HG03354 (cell line): ENCODE data around the gene ALKBH3.

Experiments used
- ATAC-seq: cut with Tn5 transposase; IDR thresholded peaks from one replicate; pipeline ENCODE4 v1.9.1; 2021; ENCODE audit warnings: mild to moderate bottlenecking; ENCODE audit not compliant: unreplicated experiment, poor library complexity, severe bottlenecking

Gene ALKBH3

GRCh38 chr11:43879789-43880639, 617 bp upstream of the ALKBH3 start:
- no peak for ATAC-seq

DNA sequence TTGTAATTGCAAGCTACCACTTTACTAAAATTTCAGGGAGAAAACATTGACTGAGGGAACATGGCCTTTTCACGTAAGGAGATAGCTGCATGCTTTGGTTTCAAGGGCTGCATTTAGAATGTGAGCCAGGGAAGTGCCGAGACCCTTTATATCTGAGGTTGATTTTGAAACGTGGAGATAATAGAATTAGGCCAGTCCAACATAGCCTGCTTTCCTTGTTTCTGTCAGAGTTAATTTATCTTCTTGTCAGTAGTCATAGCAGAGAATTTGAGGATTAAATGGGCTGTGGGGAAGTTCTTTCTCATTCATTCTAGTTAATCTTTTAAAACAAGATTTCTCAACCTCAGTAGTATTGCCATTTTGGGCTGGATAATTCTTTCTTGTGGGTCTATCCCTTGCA, 12.2 kb downstream of the ALKBH3 start:
- ATAC-seq = no peak

DNA sequence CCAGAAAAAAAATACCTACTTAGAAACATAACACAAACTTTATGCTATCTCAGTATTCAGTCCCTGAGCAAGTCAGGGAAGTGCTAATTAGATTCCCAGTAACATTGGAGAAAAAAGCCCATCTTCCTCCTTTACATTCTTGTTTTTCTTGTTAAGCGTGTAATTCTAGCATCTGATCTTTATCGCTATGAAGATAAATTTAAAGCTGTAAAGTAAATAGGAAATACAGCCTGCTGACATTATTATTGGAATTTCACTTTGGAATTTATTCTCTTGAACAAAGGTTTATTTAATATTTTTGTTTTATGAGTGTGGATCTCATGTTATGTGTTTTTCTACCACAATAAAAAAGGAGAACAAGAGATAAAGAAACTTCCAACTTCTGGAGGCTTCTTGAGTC, 13.9 kb downstream of the ALKBH3 start:
- no peak for ATAC-seq

- no peak for ATAC-seq
These were observed 15.0 kb downstream of the ALKBH3 start for GRCh38 chr11:43895601-43896000.

DNA sequence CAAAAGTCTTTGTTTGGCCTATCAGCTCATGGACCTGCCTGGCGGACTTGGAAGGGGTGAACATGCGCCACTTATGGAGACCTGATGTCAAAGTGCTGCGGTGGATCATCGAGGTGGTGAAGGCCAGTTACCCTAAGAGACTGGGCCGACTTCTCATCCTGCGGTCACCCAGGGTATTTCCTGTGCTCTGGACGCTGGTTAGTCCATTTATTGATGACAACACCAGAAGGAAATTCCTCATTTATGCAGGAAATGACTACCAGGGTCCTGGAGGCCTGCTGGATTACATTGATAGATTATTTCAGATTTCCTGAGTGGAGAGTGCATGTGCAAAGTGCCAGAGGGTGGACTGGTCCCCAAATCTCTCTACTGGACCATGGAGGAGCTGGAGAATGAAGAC, 17.9 kb downstream of the ALKBH3 start:
- no peak for ATAC-seq

DNA sequence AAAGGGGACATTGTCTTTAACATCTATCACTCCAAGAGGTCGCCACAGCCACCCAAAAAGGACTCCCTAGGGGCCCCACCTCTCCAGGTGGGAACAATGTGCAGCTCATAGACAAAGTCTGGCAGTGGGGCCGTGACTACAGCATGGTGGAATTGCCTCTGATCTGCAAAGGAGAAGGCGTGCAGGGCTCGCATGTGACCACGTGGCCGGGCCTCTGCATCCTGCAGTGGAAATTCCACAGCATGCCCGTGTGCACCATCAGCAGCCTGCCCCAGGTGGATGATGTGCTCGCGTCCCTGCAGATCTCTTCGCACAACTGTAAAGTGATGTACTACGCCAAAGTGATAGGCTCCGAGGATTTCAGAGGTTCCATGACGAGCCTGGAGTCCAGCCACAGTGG, 18.5 kb downstream of the ALKBH3 start:
- no peak for ATAC-seq

DNA sequence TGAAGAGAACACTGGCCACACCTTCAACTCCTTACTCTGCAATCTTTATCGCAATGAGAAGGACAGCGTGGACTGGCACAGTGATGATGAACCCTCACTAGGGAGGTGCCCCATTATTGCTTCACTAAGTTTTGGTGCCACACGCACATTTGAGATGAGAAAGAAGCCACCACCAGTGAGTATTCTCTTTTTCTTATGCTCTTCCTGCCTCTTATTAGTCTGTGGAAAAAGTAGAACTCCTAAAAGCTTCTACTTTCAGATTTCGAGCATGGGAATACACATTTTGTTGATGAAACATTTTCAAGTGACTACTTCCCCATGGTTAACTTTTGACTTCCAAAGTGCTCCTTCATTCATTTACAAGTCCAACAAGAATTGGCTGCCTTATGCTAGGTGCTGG, 20.9 kb downstream of the ALKBH3 start:
- no peak for ATAC-seq

DNA sequence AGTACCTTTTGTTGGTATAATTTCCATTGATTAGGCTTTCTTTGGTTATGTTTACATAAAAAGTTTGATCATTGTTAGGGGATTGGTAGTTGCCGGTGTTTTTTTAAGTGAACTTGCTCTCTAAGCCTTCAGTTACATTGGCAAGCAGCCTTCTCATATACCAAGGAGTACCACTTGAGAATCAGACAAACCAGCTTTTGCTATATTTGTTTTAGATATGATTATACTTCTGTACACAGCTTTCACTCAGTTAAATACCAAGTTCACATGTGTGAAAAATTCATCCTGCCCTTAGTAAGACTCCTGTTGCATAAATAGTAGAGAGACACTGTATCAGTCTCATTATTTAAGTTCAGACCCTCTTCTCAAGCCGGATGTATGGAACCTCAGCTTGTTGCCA, 22.4 kb downstream of the ALKBH3 start:
- ATAC-seq = no peak

DNA sequence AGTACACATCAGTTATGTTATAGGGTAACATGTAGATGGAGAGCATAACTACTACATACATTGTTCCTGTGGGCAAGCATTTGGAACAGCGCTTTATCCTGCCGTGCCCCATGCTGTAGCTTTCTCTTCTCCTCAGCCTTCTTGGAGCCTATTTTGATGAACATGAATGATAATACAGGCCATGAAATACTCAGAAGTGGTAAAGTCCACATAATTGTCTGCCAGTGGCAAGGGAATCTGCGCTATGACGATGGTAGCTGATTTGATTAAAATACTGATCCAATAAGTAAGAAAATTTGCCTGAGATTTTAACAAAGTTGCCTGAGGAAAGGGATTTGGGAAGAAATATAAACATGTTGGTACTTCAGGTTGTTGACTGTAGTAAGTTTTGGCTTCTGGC, 23.3 kb downstream of the ALKBH3 start:
- ATAC-seq = no peak

DNA sequence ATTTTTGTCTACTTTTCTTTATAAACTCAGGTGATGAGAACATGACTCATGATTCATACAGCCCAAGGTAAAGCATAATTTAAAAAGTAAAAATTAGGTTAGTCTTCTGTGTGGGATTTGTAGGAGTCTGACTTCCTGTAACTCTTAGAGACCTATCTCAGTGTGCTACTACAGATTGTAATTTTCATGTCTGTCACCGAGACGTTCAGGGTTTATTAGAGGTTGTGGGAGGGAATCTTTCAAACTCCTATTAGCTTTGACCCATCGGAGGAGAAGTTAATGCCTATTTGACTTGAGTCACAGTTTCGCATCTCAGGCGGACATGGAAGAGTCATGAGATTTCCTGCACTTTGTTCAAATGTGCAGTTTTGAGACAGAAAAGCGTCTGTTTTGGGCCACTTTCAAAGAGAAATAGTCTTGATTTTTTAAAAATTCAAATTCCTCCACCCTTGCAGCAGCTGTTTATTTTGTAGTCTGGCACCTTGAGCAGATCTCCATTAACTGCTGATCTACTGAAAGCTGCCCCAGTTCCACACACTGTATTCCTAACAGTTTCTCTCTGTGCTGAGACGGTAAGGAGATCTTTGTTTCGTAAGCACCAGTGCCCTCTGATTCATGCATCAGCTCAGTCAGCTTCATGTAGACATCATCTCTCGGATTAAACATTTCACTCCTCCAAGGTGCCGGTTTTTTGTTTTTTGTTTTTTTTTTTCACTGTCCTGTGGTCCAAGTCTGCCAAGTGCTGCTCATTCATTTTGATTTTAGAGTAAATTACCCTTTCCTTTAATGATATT, 24.3 kb downstream of the ALKBH3 start:
- ATAC-seq = no peak

DNA sequence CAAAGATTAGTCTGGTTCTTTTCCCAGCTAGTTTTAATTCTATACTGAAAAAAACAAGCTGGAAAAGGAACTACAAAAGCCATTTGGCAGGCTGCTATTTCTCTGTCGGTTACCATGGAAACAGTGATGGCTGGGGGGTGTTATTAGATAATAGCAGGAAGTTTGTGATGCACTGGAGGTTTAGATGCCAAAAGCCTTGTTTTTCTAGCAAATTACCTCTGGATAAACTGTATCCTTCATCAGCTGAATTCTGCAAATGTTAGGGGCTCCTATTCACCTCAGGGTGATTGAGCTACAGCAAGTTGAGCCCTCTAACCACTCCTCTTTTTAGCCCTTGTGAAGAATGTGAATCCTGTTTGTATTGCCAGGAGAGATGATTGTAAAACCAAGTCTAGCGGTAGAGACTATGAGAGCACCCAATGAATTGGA, 25.2 kb downstream of the ALKBH3 start:
- no peak for ATAC-seq

DNA sequence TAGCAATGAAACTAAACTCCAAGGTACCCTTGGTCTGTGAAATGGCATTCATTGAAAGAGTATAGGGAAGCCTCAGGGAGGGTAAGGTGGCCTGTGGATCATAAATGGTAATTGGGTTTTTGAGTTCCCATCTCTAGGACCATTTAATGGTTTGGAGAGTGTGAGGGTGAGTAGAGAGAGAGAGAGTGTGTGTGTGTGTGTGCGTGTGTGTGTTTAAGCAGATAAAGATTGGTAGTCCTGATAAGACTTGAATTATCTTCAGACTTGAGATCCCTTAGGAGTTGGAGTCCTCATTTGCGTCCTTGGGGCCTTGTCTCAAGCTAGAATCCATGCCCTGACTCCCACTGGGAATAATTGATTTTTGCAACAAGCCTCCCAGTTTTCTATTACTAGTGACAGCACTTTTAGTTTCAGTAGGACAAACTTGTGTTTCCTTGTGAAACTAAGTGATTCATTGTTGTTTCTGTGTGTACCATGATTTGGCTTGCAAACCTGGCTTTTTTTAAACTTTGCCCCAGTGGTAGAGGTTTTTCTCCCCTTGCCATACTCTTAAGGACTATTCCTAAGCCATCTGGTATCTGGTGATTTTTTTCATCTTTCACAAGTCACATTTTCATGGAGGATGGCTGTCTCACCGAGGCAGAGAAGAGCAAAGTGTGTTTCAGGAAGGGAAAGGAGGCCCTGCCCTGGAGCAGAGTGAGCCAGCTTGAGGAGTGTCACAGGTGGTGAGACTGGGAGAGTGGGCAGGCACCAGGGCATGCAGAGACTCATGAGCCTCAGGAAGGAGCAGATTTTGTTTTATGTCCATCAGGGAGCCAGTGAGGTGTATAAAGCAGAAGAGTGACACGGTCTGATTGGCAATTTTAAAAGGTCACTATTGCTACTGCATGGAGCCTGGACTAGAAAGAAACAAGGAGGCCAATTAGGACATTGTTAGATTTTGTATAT, 26.7 kb downstream of the ALKBH3 start:
- ATAC-seq = peak; percentile 67

DNA sequence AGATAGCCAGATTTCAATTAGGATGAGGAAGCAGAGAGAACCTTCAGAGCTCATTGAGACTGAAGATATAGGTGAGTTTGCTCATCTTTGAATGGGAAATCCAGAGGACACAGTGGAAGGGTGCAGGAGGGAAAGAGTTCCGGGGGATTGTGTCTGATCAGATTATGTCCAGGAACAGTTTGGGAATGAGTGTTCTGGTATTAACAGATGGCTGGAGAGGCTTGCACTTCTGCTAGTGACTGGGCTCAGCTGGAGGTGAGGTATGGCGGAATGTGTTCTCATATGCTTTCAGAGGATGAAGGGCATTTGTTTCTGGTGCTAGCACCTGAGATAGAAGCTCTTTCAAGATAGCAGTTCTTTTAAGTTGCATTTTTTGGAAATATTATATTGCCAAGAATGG, 27.6 kb downstream of the ALKBH3 start:
- ATAC-seq = no peak

DNA sequence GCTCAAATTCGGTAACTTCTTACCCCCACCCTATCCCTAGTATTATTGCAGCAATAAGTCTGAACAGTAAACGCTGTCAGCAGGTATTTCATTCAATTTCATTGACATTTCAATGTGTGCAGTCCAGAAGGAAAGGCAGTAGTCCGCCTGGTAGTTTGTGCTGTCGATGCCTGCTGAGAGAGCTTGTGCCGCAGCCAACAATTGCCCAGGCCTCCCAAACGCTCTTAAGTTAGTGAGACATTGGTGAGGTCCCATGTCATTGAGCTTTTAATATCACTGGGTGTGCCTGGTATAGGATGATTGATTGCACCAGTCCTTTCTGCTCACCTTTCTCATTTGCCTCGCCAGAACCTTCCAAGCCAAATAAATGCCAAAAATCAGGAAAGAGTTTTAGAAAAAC, 28.1 kb downstream of the ALKBH3 start:
- no peak for ATAC-seq

GRCh38 chr11:43913829-43914380, 33.3 kb downstream of the ALKBH3 start:
- ATAC-seq = no peak

GRCh38 chr11:43914466-43914865, 33.8 kb downstream of the ALKBH3 start:
- no peak for ATAC-seq

GRCh38 chr11:43916621-43917020, 36.0 kb downstream of the ALKBH3 start:
- ATAC-seq = no peak

- ATAC-seq = no peak
These were observed 37.2 kb downstream of the ALKBH3 start for GRCh38 chr11:43917851-43918250.

GRCh38 chr11:43918662-43919061, 38.0 kb downstream of the ALKBH3 start:
- no peak for ATAC-seq
